GM19099 (cell line): ENCODE measurements around the gene PLA2G2C.

ENCODE experiments used
- POLR2A ChIP-seq: IDR thresholded peaks from 3 replicates; pipeline ENCODE4 v1.6.1; 2011; ENCODE audit warnings: low read depth; ENCODE audit not compliant: insufficient read length; ENCODE audit errors: extremely low read depth

PLA2G2C gene

GRCh38 chr1:20212085-20212684, 25.9 kb upstream of the PLA2G2C start:
- no peak for TF ChIP-seq POLR2A

DNA sequence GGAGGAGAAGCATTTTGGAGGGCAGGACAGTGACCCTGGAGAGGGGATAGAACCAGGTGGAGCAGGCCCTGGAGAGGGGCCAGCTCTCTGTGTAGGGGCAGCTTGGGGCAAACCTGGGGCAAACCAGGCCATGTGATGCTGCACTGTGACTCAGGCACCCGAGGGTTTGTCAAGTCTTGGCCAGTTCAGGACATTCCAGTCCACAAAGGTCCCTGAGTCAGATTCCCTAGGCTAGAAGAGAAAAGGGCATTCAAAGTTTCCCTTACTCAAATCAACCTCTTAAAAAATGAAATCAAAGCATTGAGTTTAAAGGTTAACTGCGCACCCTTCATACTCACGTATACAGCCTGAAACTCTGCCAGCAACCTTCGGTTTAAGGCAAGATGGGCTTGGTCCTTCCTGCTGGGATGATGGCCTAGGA, 25.2 kb upstream of the PLA2G2C start:
- no peak for TF ChIP-seq POLR2A

- no peak for TF ChIP-seq POLR2A
These were observed 24.6 kb upstream of the PLA2G2C start for GRCh38 chr1:20210736-20211460.

DNA sequence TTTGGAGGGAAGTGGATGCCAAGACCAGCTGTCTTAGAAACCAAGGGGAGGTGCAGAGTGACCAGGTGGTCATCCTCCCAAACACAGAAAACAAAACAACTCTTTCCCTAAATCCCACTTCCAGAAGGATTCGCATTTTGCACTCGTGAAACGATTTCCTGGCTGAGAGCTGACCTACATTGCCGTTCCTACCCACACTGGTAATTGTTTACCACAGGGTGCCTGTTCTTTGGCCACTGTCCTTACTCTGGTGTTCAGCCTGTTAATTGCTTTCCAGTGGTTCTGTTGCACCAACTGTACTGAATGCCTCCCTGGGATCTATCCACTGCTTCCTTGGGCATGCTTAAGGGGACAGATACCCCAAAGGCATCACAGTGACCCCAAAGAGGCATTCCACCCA, 23.2 kb upstream of the PLA2G2C start:
- no peak for TF ChIP-seq POLR2A

- no peak for TF ChIP-seq POLR2A
These were observed 21.2 kb upstream of the PLA2G2C start for GRCh38 chr1:20207546-20207945.

- TF ChIP-seq POLR2A = no peak
These were observed 15.8 kb upstream of the PLA2G2C start for GRCh38 chr1:20202166-20202565.

DNA sequence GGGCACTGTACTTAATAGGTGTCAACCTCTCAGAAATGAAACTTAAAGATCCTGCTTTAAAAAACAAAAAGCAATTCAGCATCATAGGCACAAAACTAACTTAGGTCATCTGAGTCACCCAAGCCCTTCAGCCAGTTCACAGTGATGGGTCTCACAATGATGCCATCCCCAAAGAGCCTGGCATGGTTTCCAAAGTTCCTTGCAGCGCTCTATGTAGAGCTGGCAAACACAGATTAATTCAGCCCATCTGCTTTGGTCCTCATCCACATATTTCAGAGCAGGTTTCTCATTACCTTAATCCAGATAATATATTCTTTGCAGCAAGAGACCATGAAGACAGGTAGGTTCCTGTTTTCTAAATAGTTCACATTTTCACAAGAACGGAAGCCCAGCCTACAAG, 14.6 kb upstream of the PLA2G2C start:
- TF ChIP-seq POLR2A = no peak

GRCh38 chr1:20199840-20200239, 13.5 kb upstream of the PLA2G2C start:
- no peak for TF ChIP-seq POLR2A

GRCh38 chr1:20199403-20199802, 13.1 kb upstream of the PLA2G2C start:
- no peak for TF ChIP-seq POLR2A

DNA sequence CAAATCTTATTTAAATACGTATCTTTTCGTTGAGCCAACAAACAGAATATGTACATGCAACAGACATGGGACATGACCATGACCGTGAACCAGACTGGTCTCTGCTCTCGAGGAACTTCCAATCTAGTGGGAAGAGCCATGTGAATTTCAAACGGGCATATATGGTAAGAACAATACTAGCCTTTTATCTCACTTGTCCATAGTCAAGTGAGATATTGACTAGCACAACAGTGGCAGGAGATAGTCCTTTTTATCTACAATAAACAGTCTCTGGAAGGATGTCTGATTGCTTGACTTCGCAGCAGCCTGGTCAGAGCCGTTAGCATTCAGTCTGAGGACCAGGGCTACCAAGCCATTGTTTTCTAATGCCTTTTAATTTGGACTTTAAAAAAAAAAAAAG, 12.6 kb upstream of the PLA2G2C start:
- TF ChIP-seq POLR2A = no peak

GRCh38 chr1:20198296-20198695, 12.0 kb upstream of the PLA2G2C start:
- TF ChIP-seq POLR2A = no peak

GRCh38 chr1:20197329-20197791, 11.0 kb upstream of the PLA2G2C start:
- TF ChIP-seq POLR2A = no peak

GRCh38 chr1:20195462-20195780, 9.1 kb upstream of the PLA2G2C start:
- TF ChIP-seq POLR2A = no peak

- no peak for TF ChIP-seq POLR2A
These were observed 8.6 kb upstream of the PLA2G2C start for GRCh38 chr1:20194757-20195461.

- TF ChIP-seq POLR2A = no peak
These were observed 7.9 kb upstream of the PLA2G2C start for GRCh38 chr1:20194224-20194623.

- no peak for TF ChIP-seq POLR2A
These were observed 6.6 kb upstream of the PLA2G2C start for GRCh38 chr1:20192871-20193411.
